Fibroblast of pulmonary artery (primary cell): ENCODE measurements around the gene CAMTA1.

ENCODE experiments used
- DNase-seq: peaks from one replicate; pipeline ENCODE4 v3.0.0-alpha.2; 2010; ENCODE audit warnings: low read depth
- H3K4me3 ChIP-seq: replicated peaks from 2 replicates; pipeline ENCODE4 v1.5.1; 2011; ENCODE audit warnings: low read depth, mild to moderate bottlenecking, control low read depth, low read length, moderate library complexity
- TF ChIP-seq, protein P1 (sequence below): IDR thresholded peaks from 2 replicates; pipeline ENCODE4 v1.5.1; 2011; ENCODE audit warnings: mild to moderate bottlenecking, control low read depth, low read length, inconsistent platforms; ENCODE audit errors: missing control alignments

The CAMTA1 gene

DNA sequence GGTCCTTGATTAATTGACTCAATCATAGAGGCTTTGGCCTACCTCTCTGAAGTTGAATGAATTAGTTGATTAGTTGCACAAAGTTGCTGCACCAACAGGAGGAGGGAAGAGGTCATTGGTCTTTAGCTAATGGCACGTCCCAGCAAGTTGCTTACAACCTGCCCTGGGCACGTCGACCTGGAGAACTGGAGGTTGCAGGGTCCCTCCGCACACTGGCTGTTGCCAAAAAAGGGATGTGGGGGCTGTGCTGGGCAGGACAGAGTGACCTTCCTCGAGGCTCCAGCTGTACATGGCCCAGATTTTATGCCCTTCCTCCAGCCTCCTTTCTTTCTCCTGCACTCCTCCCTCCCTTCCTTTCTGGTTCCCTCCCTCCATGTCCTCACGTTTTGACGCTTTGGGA lies 755.6 kb downstream of the CAMTA1 start:
- TF ChIP-seq, protein P1, sequence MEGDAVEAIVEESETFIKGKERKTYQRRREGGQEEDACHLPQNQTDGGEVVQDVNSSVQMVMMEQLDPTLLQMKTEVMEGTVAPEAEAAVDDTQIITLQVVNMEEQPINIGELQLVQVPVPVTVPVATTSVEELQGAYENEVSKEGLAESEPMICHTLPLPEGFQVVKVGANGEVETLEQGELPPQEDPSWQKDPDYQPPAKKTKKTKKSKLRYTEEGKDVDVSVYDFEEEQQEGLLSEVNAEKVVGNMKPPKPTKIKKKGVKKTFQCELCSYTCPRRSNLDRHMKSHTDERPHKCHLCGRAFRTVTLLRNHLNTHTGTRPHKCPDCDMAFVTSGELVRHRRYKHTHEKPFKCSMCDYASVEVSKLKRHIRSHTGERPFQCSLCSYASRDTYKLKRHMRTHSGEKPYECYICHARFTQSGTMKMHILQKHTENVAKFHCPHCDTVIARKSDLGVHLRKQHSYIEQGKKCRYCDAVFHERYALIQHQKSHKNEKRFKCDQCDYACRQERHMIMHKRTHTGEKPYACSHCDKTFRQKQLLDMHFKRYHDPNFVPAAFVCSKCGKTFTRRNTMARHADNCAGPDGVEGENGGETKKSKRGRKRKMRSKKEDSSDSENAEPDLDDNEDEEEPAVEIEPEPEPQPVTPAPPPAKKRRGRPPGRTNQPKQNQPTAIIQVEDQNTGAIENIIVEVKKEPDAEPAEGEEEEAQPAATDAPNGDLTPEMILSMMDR, result no peak
- DNase-seq, result no peak
- H3K4me3 ChIP-seq, result no peak overlapping the region

- H3K4me3 ChIP-seq, result no peak overlapping the region
- TF ChIP-seq, protein P1, result no peak
- peak; percentile 57 for DNase-seq
These were observed 756.4 kb downstream of the CAMTA1 start for GRCh38 chr1:7541629-7542028.

DNA sequence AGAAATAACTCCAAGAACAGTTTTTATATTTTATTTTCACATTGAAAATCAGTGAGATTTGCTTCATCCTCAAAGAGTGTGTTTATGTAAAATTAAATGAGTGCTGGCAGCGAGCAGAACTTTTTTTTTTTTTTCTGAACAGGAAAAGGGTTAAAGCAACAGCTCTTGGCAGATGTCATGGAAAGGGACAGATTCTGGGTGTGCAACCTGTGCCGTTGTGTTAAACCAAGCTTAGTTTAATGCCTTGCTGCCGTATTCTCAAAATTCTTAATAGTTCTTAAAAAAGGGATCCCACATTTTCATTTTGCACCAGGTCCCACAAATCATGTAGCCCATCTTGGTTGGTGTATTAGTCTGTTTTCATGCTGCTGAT lies 758.5 kb downstream of the CAMTA1 start:
- TF ChIP-seq, protein P1, result no peak
- no peak overlapping the region for H3K4me3 ChIP-seq
- DNase-seq, result no peak

DNA sequence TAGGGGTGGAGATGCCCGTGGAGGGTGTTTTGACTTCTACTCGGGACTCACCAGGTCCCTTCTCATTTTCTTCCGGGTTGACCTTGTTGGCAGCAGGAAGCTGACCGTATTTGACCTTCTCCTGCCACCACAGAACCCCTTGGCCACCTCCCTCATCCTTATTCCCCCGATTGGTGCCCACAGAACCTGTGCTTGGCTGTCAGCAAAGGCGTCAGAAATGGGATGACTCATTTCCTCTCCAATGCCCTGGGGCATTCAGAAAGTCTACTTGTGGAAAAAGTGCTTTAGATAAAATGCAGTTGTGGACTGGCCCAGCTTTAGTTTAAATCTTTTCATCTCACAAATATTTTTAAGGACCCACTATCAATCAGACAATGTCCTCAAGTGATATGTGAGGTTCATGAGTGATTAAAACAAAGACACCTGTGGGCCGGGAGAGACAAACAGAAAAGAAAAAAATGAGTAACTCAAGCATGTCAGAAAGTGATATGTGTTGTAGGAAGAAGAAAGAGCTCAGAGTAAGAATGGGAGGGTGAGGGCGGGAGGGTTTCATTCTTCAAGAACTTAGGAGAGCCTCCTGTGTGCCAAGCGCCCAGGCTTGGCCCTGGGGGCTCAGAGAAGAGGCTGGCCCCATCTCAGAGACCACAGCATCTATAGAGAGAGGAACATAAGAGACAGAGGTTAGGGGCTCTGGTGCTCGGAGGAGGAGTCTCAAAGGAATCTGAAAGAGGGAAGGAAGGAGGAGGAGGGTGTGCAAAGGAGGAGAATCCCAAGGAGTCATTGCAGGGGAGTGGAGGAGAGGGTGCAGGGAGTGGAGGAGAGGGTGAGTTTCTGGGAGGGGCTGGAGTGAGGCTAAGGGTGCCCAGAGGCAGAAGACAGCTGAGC lies 764.3 kb downstream of the CAMTA1 start:
- peak; percentile 63 for DNase-seq
- TF ChIP-seq, protein P1, result no peak
- no peak overlapping the region for H3K4me3 ChIP-seq

- no peak overlapping the region for H3K4me3 ChIP-seq
- TF ChIP-seq, protein P1, result no peak
- DNase-seq, result no peak
These were observed 765.1 kb downstream of the CAMTA1 start for GRCh38 chr1:7550261-7550865.

DNA sequence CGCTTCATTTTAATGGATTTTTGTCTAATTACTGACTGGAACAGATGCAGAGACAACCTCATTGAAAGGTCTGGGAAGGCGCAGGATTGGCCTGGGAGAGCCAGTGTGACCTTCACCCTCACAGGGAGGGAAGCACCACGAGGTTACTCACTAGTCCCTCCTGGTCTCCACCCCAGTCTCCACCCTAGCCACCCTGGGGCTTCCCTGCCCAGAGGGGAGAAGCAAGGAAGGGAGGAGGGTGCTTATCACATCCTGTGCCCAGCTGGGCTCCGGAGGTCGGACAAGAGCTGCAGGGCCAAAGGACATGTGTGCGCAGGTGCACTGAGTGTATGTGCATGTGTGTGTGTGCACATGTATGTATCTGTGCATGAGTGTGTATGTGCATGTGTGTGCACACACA lies 765.7 kb downstream of the CAMTA1 start:
- no peak for DNase-seq
- TF ChIP-seq, protein P1, result no peak
- no peak overlapping the region for H3K4me3 ChIP-seq

- TF ChIP-seq, protein P1, result no peak
- DNase-seq, result no peak
These were observed 766.2 kb downstream of the CAMTA1 start for GRCh38 chr1:7551442-7551841.

More at GRCh38 chr1:7551442-7551841, 766.2 kb downstream of the CAMTA1 start:
- no peak overlapping the region for H3K4me3 ChIP-seq
